GM19043 (cell line): ENCODE measurements around the gene EML6.
"Not testable (repeated sequence)": the region's sequence is repeated elsewhere in the genome, so short reads cannot be mapped to it uniquely, and the experiment has no call there.

Experiments
- ATAC-seq: cut with Tn5 transposase; IDR thresholded peaks from one replicate; pipeline ENCODE4 v1.9.1; 2021; ENCODE audit warnings: low read depth; ENCODE audit not compliant: unreplicated experiment

Gene EML6

GRCh38 chr2:54979321-54980044 is 256.0 kb downstream of the EML6 start:
- ATAC-seq: no peak

- no peak for ATAC-seq
These were observed 257.9 kb downstream of the EML6 start for GRCh38 chr2:54981385-54981784.

- no peak for ATAC-seq
These were observed 260.1 kb downstream of the EML6 start for GRCh38 chr2:54983345-54984220.

- no peak for ATAC-seq
These were observed 261.0 kb downstream of the EML6 start for GRCh38 chr2:54984476-54984875.

- no peak for ATAC-seq
These were observed 262.8 kb downstream of the EML6 start for GRCh38 chr2:54986264-54986663.

GRCh38 chr2:54988612-54989011 is 265.1 kb downstream of the EML6 start:
- ATAC-seq: no peak

GRCh38 chr2:54990694-54991093 is 267.2 kb downstream of the EML6 start:
- not testable (repeated sequence) for ATAC-seq

- no peak for ATAC-seq
These were observed 272.1 kb downstream of the EML6 start for GRCh38 chr2:54995553-54995952.

- no peak for ATAC-seq
These were observed 274.4 kb downstream of the EML6 start for GRCh38 chr2:54997826-54998225.

GRCh38 chr2:54999182-54999581 is 275.7 kb downstream of the EML6 start:
- no peak for ATAC-seq

- ATAC-seq: no peak
These were observed 276.9 kb downstream of the EML6 start for GRCh38 chr2:55000341-55000740.

- ATAC-seq: no peak
These were observed 278.3 kb downstream of the EML6 start for GRCh38 chr2:55001716-55002115.

GRCh38 chr2:55003706-55004639 is 280.5 kb downstream of the EML6 start:
- ATAC-seq: no peak

GRCh38 chr2:55006306-55006705 is 282.8 kb downstream of the EML6 start:
- no peak for ATAC-seq

- ATAC-seq: no peak
These were observed 286.0 kb downstream of the EML6 start for GRCh38 chr2:55009277-55010060.

- ATAC-seq: peak; percentile 95
These were observed 286.7 kb downstream of the EML6 start for GRCh38 chr2:55010149-55010591.

GRCh38 chr2:55010915-55011314 is 287.5 kb downstream of the EML6 start:
- no peak for ATAC-seq

- no peak for ATAC-seq
These were observed 288.6 kb downstream of the EML6 start for GRCh38 chr2:55011831-55012671.
